ENCODE results near the gene MTERF2.

Gene MTERF2

DNA sequence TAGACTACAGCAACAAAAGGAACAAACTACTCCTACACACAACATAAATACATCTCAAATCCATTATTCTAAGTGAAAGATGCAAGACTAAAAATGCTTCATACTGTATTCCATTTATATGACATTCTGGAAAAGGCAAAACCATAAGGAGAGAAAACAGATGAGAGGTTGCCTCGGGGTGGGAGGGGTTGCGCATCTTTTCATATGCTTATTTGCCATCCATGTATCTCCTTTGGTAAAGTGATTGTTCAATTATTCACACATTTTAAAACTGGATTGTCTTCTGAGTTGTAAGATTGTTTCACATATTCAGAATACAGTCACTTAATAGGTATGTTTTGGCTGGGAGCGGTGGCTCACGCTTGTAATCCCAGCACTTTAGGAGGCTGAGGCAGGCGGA, 36.4 kb downstream of the MTERF2 start:
- no peak for DNase-seq

DNA sequence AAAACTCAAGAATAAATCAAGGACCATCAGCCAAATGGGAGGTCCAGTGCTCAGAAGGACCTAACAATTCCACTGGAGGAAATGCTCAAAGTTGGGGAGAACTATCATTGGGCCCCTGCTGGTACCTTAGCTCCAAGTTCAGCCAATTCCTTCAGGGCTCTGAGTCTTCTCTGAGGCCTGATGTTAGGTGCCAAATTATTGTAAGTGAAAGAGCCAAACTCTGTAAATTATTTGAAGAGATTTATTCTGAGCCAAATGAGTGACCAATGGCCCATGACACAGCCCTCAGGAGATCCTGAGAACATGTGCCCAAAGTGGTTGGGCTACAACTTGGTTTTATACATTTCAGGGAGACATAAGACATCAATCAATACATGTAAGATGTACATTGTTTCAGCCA, 39.5 kb downstream of the MTERF2 start:
- no peak for DNase-seq

DNA sequence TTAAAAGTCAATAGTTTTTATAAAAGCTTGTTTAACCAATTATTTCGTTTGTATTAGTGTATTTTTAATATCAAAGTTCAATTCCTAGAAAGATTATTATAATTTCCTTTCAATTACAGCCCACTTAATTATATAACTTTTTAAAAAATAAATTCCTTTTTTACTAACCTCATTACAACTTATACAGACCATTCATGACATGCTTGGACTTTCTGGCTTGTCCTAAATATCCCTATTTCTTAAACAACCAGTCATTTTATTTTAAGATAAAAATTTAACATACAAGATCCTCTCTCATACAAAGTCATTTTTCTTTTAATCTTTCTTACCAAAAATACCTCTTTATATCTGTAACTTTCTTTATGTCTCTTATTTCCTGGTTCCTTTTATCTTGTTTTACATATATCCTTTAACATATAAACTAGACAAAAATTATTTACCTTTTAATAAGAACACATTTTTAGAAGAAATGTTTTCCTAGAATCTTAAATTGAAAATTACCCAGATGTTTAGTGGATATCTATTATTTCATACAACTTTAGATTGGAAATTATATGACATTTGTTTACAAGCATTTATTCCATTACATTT, 41.6 kb downstream of the MTERF2 start:
- no peak for DNase-seq

GRCh38 chr12:106942775-106943174, 44.2 kb downstream of the MTERF2 start:
- no peak for DNase-seq

- DNase-seq: no peak
Measured at GRCh38 chr12:106941481-106942156, 45.3 kb downstream of the MTERF2 start.

DNA sequence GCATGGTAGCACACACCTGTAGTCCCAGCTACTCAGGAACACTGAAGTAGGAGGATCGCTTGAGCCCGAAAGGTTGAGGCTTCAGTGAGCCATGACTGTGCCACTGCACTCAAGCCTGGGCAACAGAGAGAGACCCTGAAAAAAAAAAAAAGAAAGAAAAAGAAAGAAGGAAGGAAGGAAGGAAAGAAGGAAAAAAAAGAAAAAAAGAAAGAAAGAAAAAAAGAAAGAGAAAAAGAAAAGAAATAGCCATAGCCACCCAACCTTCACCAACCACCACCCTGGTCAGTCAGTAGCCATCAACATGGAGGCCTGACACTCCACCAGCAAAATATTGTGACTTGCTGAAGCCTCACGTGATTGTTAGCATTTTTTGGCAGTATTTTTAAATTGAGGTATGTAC, 52.7 kb downstream of the MTERF2 start:
- DNase-seq: no peak
